Activated naive CD4-positive, alpha-beta T cell treated with anti-CD3 and anti-CD28 coated beads, Interleukin-2, amount 50 U/mL, for 24 hours (primary cell): ENCODE measurements around the gene KANTR.
A peak's percentile ranks its signal among the peaks of the same experiment; 100 is the strongest.

Experiments used
- H3K27ac Mint-ChIP-seq: one replicate; pipeline ENCODE4 v1.8.0; 2021; ENCODE audit warnings: mild to moderate bottlenecking, mixed read lengths
- H3K27me3 Mint-ChIP-seq: one replicate; pipeline ENCODE4 v1.8.0; 2021; ENCODE audit warnings: mixed read lengths
- H3K36me3 Mint-ChIP-seq: one replicate; pipeline ENCODE4 v1.8.0; 2021; ENCODE audit warnings: mixed read lengths
- H3K4me1 Mint-ChIP-seq: one replicate; pipeline ENCODE4 v1.8.0; 2021; ENCODE audit warnings: mixed read lengths
- H3K4me3 Mint-ChIP-seq: one replicate; pipeline ENCODE4 v1.8.0; 2021; ENCODE audit warnings: mild to moderate bottlenecking, mixed read lengths
- H3K9me3 Mint-ChIP-seq: one replicate; pipeline ENCODE4 v1.8.0; 2021; ENCODE audit warnings: mixed read lengths

The KANTR gene

DNA sequence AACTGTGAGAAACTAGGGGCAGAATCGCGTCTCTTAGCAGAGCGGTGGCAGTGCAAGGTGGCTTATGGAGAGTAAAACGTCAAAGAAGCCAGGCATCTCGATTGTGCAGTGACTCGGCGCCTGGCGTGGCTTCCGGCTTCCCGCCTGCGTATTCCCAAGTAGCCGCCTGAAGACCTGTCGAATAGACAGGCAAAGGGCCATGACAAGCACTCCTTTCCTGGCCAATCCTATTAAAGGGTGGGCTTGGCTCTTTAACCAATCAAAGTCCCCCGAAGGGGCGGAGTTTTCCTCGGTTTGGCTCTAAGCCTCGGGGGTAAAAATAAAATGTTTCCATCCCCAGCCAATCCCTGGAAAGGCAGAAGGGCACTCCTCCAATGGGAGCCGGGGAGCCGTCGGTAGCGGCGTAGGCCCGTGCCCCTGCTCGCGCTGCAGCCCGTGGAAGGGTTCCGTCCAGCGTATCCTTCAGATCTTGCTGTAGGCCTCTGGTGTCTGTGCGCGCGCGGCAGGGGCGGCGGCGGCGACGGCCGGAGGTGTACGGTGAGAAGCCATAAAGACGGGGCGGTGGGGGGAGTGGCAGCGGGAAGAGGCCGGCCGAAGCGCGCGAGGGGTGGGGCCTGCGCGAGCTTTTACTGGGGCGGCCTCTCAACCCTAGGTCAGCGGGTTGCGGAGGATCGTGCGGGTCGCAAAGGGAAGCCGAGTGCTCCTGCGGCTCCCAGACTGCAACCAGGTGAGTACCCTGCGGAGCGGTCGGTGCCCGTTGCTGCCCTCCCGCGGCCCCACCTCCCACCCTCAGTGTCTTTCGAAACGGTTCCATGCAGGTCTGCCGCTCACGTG, at the start of gene KANTR:
Gene KANTR (plus strand): TSS at position 395 of the 834 bp plus-strand sequence. CDS start 30,131 bp downstream, outside the sequence.
- no peaks in the 10 kb centered on the region for H3K9me3 Mint-ChIP-seq
- H3K4me1 Mint-ChIP-seq: peaks cover 22% of the 10 kb centered on the region
- H3K27me3 Mint-ChIP-seq: no peaks in the 10 kb centered on the region
- peak within 1 kb of the TSS; percentile 88 for H3K27ac Mint-ChIP-seq
- peak within 1 kb of the TSS; percentile 89 for H3K4me3 Mint-ChIP-seq
- no peaks in the 10 kb centered on the region for H3K36me3 Mint-ChIP-seq

GRCh38 chrX:53044995-53045394, 48.9 kb upstream of the KANTR start:
- H3K27ac Mint-ChIP-seq: no peak overlapping the region
- no peaks in the 10 kb centered on the region for H3K4me1 Mint-ChIP-seq
- H3K4me3 Mint-ChIP-seq: no peak overlapping the region
- no peaks in the 10 kb centered on the region for H3K36me3 Mint-ChIP-seq
- H3K9me3 Mint-ChIP-seq: no peaks in the 10 kb centered on the region
- H3K27me3 Mint-ChIP-seq: peaks cover 2% of the 10 kb centered on the region

- H3K4me3 Mint-ChIP-seq: no peak overlapping the region
- H3K27ac Mint-ChIP-seq: no peak overlapping the region
- peaks cover 5% of the 10 kb centered on the region for H3K27me3 Mint-ChIP-seq
- H3K9me3 Mint-ChIP-seq: no peaks in the 10 kb centered on the region
- no peaks in the 10 kb centered on the region for H3K4me1 Mint-ChIP-seq
- H3K36me3 Mint-ChIP-seq: no peaks in the 10 kb centered on the region
These were observed 46.7 kb upstream of the KANTR start for GRCh38 chrX:53047228-53047627.

DNA sequence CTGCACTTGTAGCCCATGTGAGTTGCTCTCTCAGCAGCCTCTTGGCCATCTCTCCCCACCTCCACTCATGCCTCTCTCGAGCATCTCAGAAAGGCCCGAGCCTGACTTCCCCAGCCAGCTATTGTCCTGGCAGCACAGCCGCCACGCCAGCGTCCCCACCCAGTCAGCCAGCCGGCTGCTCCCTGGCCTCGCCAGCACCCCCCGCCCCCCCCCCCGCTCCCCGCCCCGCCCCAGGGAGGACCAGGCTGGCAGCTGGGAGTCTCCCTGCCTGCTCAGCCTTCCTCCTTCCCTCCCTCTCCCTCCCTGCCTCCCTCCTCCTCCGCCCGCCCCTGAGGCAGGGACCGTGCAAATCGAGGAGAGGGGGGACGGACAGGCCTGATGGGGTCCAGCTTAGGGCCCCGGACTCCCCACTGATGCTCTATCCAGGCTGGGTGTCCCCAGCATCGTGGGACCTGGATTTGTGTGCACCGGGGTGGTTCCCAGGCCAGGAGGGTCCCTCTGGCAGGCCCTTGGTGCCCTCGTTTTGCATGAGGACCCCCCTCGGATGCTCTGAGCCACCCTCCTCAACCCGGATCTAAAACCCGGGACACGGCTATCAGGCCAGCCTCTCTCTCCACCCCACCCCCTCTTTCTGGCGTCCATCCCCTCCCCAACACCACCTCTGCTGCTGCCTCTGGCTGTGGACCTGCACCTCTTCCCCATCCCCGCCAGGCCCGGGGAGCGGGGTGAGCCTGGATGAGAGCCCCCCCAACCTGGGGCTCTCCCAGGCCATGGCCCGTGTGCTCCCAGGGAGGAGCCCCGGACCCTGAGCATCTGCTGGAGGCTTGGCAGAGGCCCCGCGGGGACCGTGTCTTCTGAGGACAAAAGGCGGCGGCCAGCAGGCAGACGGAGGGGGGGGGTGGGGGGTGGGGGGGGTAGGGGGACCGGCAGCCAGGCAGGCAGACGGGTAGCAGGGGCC, 45.5 kb upstream of the KANTR start, which contains the start of gene GPR173:
Gene GPR173 (plus strand): TSS at position 621 of the 958 bp plus-strand sequence. CDS start 27,833 bp downstream, outside the sequence.
- Mint-ChIP-seq H3K4me1 (no peaks in the 10 kb centered on the region), H3K36me3 (no peaks in the 10 kb centered on the region), H3K9me3 (no peaks in the 10 kb centered on the region), H3K4me3 (no peak within 1 kb of the TSS), H3K27ac (no peak within 1 kb of the TSS), H3K27me3 (peaks cover 5% of the 10 kb centered on the region)

DNA sequence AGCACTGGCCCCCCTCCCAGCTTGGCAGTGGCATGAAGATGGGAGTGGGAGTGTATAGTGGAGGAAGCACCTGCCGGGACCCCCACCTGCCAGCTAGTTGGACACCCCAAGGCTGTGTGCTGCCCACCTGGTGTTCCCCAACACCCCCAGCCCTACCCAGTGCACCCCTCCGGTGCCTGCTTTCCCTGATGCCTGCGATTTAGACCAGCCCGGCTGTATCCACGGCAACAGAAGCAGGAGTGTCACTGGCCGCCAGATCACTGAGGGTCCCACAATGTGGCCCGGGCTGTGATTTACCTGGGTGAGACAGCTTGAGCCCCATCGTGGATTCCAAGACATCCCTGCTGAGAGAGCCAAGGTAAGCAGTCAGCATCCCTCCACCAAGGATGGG, 44.8 kb upstream of the KANTR start:
- Mint-ChIP-seq H3K4me1 (no peaks in the 10 kb centered on the region), H3K27me3 (peaks cover 5% of the 10 kb centered on the region), H3K4me3 (no peak overlapping the region), H3K27ac (no peak overlapping the region), H3K9me3 (no peaks in the 10 kb centered on the region), H3K36me3 (no peaks in the 10 kb centered on the region)

DNA sequence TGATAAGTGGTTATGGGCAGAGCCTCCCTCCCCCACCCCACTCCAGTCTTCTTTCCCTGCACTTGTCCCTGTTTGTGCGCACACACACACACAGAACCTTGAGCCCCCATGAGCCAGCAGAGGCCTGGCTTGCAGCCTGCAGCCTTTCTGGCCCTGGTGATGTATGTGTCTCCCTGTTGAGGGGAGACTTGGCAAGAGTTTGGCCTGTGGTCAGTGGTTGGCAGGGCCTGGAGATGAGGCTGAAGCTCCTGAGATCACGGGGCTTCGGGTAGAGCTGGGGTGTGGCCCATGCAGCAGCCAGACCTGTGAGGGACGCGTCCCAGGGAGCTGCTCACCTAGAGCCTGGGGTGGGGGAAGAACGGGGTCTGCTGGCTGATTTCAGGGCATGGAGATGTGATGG, 43.1 kb upstream of the KANTR start:
- Mint-ChIP-seq H3K36me3 (no peaks in the 10 kb centered on the region), H3K4me1 (no peaks in the 10 kb centered on the region), H3K27me3 (peaks cover 5% of the 10 kb centered on the region), H3K4me3 (no peak overlapping the region), H3K9me3 (no peaks in the 10 kb centered on the region), H3K27ac (no peak overlapping the region)

DNA sequence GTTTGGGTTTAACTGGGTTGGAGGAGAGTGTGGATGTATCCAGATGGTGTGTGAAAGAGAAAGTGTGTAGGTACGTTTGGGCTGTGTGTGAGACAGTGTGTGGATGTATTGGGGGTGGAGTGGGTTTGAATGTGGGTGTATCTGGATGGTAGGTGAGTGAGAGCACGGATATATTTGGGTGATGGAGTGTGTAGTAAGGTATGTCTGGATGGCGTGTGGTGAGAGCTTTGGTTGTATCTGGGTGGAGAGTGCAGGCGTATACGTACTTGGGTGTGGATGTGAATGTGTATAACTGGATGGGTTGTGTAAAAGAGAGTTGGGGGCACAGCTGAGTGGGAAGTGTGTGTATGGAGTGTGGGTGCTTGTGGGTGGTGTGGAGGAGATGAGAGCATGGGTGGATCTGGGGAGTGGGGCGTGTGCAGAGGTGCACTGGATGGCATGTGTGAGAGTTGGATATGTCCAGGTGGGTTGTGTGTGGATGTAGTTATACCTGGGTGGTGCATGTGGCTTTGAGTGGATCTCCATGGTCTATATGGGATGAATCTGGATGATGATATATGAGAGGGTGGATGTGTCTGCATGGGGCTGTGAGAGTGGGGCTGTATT, 38.6 kb upstream of the KANTR start:
- Mint-ChIP-seq H3K4me1 (no peaks in the 10 kb centered on the region), H3K27ac (no peak overlapping the region), H3K4me3 (no peak overlapping the region), H3K36me3 (no peaks in the 10 kb centered on the region), H3K27me3 (peaks cover 2% of the 10 kb centered on the region), H3K9me3 (no peaks in the 10 kb centered on the region)

- Mint-ChIP-seq H3K27ac (no peak overlapping the region), H3K4me1 (no peaks in the 10 kb centered on the region), H3K9me3 (no peaks in the 10 kb centered on the region), H3K27me3 (no peaks in the 10 kb centered on the region), H3K36me3 (no peaks in the 10 kb centered on the region), H3K4me3 (no peak overlapping the region)
These were observed 37.6 kb upstream of the KANTR start for GRCh38 chrX:53056292-53056691.

DNA sequence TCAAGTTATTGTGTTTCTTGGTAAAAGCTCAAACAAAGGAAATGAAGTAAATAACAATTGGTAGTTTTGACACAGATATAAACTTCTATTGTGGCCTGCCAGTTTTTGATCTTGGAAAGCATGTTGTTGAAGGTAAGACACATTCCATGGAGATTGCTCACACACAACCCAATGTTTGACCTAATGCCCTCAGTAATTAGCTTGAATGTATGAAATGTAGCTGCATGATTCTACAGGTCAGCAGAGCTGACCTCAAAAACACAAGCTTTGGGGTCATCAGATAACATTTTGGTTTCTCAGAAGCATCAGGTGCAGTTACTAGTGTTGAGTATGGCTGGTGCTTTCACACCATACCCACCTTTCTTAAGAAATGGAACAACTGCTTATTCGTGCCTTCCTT, 28.8 kb upstream of the KANTR start:
- Mint-ChIP-seq H3K4me3 (no peak overlapping the region), H3K27me3 (no peaks in the 10 kb centered on the region), H3K36me3 (no peaks in the 10 kb centered on the region), H3K4me1 (no peaks in the 10 kb centered on the region), H3K27ac (no peak overlapping the region), H3K9me3 (no peaks in the 10 kb centered on the region)

GRCh38 chrX:53071064-53071463, 22.9 kb upstream of the KANTR start:
- Mint-ChIP-seq H3K4me3 (no peak overlapping the region), H3K27me3 (no peaks in the 10 kb centered on the region), H3K4me1 (peaks cover 18% of the 10 kb centered on the region), H3K9me3 (no peaks in the 10 kb centered on the region), H3K36me3 (no peaks in the 10 kb centered on the region), H3K27ac (no peak overlapping the region)

DNA sequence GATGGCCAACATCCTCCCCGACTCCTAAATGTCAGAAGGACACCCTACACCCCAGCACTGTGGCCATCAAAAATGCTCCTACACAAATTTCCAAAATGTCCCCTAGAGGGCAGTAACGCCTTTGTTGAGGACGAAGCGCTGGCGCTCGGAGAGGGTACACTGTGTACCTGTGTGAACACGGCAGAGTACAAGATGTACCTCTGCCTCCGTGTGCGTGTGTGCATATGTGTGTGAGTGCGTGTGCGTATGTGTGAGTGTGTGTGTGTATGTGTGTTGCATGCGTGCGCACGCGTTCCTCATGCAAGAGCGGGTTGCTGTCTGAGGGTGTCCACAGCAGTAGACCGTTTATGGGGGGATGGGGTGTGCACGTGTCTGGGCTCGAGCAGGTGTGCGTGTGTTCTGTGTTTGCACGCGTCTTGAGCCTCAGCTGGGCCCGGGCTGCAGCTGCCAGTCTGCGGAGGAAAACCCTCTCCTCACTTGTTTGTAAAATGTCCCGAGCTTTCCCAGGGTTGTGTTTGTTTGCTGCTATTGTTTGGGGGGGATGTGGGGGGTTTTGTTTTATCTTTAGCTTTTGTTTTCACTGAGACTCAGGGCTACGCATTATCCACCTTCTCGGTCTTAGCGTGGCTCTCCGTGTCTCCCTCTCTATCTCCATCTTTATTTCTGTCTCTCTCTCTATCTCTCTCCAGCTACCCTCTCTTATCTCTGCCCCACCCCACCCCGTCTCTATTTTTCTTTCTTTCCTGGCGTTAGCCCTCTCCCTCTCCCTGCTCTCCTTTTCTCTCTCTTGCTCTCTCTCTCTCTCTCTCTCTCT, 22.1 kb upstream of the KANTR start:
- Mint-ChIP-seq H3K4me1 (peaks cover 18% of the 10 kb centered on the region), H3K27me3 (no peaks in the 10 kb centered on the region), H3K36me3 (no peaks in the 10 kb centered on the region), H3K4me3 (peak overlapping the region; percentile 91), H3K27ac (peak overlapping the region; percentile 98), H3K9me3 (no peaks in the 10 kb centered on the region)

DNA sequence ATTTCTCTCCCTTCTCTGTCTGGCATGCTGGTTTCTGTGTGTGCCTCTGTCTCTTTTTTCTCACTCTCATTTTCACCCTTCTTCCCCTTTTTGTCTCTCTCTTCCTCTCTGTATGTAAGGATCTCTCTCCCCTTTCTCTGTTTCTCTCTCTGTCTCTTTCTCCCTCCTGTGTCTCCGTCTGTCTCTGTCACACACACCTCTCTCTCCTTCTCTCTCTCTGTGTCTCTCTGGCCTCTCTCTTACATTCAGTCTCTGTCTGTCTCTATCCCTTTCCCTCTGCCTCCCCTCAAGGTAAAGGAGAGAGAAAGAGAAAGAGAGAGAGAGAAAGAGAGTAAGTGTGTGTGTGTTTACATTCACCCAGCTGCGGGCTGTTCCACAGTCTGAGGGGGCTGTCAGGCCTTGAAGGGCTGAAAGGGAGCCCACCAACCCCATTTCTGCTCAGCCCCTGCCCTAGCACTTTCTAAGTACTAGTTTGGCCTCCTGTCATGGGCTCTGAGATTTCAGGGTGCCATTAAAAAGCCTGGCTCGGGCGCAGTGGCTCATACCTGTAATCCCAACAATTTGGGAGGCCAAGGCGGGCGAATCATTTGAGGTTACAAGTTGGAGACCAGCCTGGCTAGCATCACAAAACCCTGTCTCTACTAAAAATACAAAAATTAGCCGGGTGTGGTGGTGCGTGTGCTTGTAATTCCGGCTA, 21.4 kb upstream of the KANTR start:
- Mint-ChIP-seq H3K36me3 (no peaks in the 10 kb centered on the region), H3K4me3 (peak overlapping the region; percentile 91), H3K27ac (peak overlapping the region; percentile 98), H3K9me3 (no peaks in the 10 kb centered on the region), H3K27me3 (no peaks in the 10 kb centered on the region), H3K4me1 (peaks cover 18% of the 10 kb centered on the region)

DNA sequence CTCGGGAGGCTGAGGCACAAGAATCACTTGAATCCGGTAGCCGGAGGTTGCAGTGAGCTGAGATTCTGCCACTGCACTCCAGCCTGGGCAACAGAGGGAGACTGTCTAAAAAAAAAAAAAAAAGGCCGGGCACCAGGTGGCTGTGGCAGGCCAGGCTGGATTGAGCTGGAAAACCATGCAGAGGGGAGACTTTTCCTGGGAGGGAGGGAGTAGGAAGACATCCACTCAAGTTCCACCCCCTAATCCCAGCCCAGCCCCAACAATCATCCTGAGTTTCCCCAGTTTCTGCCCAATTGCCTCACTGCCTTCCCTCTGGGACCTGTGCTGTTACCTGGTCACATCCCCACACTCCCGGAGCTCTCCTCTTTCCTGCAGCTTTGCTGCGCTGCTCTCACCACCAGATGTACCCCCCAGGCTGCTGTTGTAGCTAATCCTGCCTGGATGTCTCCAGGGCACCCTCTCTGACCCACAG, 20.8 kb upstream of the KANTR start:
- Mint-ChIP-seq H3K4me3 (peak overlapping the region; percentile 33), H3K27ac (peak overlapping the region; percentile 55), H3K27me3 (no peaks in the 10 kb centered on the region)

DNA sequence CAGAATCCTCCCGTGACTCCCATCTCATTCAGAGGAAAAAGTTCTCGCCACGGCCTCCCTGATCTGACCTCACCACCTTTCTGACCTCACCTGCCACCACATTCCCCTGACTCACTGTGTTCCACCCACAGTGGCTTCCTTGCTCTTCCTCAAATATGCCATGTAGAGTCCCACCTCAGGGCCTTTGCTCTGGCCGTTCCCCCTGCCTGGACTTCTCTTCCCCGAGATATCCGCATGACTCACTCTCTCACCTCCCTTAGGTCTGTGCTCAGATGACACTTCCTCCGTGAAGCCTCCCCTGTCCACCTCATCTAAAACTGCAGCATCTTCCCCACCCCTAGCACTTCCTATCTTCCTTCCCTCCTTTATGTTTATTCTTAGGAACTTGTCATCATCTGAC, 18.9 kb upstream of the KANTR start:
- Mint-ChIP-seq H3K4me3 (no peak overlapping the region), H3K27me3 (no peaks in the 10 kb centered on the region), H3K27ac (peak overlapping the region; percentile 42), H3K9me3 (no peaks in the 10 kb centered on the region), H3K36me3 (no peaks in the 10 kb centered on the region), H3K4me1 (peaks cover 18% of the 10 kb centered on the region)

More for the DNA sequence above, 20.8 kb upstream of the KANTR start:
- Mint-ChIP-seq H3K4me1 (peaks cover 18% of the 10 kb centered on the region), H3K9me3 (no peaks in the 10 kb centered on the region), H3K36me3 (no peaks in the 10 kb centered on the region)
